ENCODE measurements around the gene MAFG.

MAFG gene

DNA sequence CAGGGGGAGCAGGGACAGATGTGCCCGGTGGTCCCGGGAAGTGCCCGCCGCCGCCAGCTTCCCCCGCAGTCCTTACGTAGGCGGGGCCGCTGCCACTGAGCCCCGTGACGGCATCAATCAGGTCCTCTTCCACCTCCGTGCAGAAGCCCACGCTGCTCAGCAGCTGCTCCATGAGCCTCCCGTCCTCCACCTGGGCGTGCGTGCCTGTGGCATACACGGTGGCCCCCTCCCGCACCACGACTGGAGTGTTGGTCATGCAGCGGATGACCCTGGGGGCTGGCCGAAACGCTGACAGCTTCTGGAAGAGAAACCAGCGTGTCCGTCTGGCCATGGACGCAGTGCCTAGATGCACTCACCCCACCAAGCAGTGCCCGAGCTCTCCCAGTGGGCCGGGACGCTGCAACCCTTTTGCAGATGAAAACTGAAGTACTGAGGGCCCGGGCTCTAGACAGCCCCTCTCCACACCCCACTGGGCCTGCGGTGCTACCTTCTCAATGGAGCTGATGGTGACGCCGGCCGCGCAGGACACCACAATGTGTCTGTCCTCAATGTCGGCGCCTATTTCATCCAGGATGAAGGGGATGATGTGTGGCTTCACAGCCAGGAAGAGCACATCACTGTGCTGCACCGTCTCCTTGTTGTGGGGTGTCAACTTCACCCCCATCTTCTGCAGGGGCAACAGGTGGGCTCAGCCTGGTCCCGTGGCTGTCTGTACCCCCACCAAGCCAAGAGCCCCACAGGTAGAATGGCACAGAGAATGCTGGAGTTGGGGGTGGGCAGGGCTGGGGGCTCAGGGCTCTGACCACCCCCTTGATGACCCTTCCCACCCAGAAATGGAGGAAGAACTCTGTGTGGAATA, 7.5 kb upstream of the MAFG start:
- DNase-seq, result no peak

DNA sequence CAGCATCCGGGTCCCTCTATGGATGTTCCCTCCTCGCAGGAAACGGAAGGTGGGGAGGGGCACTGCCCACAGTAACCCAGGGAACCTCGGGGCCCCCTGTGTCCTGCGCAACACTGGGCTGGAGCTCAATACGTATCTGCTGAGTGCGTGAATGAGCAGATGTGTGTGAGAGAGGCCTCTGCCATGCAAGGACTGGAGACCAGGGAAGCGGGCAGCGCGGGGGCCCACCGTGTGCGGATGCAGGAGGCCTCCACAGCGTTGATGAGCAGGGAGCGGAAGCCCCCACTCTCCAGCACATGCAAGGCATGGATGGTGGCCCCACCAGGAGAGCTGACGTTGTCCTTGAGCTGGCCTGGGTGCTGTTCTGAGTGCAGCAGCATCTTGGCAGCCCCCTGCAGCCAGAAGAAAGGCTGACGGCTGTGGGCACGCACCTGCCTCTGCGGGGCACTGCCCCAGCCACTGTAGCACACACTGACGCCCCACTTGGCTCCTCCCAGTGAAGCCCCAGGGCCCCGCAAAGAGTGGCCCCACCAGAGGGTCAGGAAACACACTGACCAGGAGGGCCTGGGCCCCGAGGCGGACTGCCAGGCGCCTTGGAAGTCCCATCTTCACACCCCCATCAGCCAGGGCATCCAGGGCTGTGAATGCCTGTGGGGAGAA, 6.7 kb upstream of the MAFG start:
- DNase-seq, result no peak

DNA sequence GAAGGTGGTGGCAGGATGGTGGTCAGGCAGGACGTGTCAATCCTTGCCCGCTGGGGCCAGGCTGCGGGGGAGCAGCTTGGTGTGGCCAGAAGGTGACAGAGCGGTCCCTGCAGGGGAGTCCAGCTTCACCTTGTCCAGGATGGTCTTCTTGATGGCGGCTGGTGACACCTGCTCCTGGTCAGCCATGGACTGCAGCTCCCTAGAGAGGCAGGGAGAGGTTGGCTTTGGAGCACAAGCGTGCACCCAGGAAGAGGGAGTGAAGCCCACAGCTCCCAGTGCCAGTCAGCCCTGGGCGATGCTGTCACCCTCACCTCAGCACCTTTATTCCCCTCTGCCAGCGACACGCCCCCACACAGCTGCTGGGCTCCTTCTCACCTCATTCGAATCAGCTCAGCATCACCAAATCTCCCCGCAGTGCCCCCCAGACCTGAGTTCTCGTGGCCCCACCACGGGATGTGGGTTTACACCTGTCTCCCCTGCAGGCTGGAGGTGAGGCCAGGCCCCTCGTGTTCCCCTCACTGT, 5.7 kb upstream of the MAFG start:
- no peak for DNase-seq

DNA sequence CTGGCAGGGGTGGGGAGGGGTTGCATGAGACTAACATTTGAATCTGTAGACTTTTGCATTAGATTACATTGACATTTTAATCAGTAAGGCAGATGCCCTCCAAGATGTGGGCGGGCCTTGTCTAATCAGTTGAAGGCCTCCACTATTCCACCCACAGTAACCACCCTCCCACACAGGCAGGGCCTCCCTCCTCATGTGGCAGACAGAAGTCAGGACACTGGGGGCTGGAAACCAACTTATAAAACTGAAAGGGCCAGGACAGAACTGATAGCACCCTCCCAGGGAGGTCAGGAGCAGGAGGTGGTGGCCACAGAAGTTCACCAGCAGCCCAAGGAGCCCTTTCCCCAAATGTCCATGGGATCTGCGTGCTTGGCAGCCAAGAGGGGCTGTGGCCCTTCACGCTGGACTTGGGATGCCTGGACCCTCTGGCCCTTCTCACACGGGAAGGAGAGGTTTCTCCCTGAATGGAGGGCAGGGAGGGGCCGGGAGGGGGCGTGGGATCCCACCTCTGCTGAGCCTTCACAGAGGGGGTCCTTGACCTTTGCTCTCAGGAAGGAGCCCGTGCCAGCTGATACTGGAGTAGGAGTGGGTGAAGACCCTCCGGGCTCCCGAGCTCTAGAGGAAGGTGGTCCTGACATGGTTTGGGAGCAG, 4.9 kb upstream of the MAFG start:
- DNase-seq, result no peak

DNA sequence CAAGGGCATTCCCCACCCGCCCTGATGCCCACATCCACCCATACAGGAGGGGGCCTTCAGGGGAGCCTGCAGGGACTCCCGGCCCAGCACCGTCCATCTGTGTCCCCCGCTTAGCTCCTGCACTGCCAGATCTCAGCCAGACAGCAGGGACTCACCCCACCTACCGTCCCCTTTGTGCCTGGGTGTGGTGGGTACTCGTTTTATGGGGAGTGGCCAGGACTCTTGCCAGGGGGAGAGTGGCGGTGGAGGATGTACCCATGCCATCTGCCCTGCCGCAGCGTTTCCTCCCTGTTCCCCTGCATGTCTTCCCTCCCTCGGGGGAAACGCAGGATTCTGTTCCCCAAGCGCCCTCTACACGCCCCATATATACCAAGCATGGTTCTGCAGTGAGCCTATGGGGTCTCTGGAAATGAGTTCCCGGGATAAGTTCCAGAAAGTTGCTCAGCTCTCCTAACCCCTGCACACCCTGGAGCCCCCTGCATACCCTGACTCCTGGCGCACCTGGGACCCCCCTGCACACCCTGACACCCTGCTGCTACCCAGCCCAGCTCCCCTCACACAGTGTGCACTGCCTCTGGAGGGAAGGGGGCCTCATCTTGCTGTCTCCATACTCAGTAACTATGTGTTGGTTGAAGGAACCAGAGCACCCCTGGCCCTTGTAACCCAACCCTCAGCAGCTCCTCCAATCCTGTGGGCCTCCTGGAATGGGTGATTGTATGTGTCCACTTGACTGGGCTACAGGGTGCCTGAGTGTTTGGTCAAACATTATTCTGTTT, 4.2 kb upstream of the MAFG start:
- DNase-seq, result no peak

DNA sequence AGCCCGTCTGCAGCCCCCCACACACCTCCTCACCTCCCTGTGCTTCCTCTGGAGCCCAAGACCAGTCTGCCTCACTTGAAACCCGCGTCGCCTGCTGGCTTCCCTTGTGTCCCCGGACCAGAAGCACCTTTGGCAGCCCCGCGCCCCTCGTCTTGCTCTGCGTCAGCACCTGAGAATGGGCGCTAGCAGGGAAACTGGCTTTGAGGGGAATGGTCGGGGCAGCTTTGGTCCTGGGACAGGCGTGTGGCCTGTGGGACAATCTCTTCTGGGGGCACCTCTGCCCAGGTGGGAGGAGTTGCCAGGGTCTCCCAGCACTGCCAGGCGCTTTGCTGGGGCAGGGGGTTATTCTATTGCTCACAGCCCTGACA, 3.6 kb upstream of the MAFG start:
- DNase-seq, result no peak

DNA sequence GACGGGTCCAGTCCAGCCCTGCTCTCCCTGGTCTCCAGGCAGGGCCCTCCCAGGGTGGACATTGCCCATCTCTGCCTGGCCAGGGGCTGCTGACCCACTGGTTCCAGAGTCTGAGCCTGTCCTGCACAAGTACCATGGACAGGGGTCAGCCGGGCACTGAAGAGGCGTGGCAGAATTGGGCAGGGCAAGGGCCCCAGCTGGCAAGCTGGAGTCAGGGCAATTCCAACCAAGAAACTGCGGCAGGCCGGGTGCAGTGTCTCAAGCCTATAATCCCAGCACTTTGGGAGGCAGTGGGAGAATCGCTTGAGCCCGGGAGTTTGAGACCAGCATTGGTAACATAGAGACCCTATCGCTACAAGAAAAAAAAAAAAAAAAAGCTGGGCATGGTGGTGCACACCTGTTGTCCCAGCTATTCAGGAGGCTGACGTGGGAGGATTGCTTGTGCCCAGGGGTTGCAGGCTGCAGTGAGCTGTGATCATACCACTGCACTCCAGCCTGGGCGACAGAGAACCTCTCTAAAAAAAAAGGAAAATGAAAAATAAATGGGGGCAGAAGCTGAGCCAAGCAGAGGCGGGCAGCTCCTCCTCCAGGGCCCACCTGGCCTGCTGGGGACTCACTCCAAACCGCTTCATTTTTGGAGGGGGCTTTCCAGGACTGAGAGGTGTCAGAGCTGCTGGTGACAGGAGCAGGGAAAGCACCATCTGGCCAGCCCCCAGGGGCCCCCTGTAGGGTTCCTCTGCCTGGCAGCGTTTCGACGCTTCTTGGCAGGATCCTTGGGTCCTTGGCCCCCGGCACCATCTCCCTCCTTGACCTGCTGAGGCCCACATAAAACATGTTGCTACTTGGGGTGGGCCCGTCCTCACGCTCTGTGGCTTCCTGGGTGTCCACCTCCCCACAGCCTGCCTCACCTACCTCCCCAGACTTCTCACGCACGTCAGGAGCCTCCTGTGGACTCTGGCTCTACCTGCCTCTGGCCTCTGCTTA, 2.9 kb upstream of the MAFG start:
- no peak for DNase-seq

DNA sequence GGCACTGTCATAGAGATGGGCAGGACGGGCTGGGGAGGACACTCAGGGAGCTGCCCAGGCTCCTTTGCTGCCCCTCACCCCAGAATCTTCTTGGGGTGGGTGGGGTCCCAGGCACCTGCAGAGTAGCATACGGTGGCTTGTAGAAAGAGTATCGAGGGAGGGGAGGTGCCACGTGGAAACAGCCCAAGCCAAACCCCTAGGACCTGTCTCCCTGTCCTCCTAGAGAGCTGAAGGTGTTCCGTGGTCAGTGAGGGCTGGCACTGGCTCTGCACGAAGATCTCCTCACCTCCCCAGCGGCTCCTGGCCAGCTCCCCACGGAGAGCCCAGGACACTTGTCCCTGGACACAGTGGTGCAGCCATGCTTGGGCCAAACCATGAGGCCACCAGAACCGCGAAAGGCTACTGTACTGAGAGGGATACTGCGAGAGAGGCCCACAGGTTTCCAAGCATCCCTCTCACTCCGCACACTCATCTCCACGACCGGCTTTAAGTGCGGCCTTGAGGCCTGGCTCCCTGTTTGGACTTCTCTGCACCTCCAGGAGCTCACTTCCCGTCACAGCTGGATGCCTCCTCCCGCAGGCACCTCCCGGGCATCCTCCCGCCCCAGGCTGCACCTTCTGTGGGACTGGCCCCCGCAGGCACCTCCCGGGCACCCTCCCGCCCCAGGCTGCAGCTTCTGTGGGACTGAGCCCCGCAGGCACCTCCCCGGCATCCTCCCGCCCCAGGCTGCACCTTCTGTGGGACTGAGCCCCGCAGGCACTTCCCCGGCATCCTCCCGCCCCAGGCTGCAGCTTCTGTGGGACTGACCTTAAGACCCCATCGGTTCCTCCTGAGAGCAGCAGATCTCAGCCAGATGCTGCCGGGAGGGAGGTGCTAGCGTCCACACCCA, 2.0 kb upstream of the MAFG start:
- no peak for DNase-seq

DNA sequence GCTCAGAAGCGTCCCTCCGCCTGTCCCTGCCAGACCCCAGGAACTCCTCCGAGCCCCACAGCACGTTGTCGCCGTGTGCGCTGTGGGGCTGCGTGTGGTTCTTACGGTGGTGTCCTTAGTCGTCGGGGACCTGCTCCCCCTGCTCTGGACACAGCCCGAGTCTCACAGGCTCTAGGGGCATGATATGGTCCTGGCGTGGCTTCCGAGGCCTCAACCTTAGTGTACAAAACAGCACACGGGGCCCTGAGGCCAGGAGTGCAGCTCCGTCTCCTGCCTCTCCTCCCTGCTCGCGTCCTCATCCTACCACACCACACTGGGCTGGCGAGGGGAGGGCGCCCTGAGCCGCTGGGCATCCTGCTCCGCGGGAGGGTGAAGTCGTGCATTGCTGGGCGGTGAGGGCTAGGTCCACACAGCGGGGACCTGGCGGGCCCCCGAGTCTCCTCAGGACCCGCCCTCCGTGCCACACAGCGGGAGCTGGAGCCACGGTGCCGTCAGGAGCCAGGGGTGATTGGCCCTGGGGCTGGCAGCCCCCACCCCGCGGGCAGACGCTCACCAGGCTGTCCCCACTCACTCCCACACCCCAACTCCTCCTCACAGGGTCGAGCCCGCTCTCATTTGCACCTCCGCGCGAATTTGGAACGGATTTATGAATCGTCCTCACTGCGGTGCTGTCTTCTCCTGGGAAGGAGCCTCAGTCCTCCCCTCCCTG, 1.2 kb upstream of the MAFG start:
- DNase-seq, result no peak

DNA sequence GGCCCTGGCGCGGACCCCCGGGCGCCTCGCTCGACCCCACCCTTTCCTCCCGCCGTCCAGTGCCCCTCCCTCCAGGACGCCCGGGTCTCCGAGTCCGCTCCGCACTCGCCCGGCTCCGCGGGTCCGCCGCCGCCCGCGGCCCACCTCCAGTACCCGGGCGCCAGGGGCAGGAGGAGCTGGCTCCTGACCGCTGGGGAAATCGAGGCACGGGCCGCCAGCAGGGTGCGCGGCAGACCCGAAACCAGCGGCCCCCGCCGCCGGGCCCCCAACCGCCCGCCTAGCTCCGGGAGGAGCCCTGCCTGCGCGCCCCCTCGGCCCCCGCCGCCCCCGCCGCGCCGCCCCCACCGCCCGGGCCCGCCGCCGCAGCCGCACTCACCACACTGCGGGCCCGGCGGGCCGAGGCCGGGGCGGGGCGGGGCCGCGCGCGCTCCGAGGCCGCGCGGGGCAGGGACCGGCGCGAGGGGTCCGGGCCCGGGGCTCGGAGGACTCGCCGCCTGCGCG, 333 bp downstream of the MAFG start:
- no peak for DNase-seq

DNA sequence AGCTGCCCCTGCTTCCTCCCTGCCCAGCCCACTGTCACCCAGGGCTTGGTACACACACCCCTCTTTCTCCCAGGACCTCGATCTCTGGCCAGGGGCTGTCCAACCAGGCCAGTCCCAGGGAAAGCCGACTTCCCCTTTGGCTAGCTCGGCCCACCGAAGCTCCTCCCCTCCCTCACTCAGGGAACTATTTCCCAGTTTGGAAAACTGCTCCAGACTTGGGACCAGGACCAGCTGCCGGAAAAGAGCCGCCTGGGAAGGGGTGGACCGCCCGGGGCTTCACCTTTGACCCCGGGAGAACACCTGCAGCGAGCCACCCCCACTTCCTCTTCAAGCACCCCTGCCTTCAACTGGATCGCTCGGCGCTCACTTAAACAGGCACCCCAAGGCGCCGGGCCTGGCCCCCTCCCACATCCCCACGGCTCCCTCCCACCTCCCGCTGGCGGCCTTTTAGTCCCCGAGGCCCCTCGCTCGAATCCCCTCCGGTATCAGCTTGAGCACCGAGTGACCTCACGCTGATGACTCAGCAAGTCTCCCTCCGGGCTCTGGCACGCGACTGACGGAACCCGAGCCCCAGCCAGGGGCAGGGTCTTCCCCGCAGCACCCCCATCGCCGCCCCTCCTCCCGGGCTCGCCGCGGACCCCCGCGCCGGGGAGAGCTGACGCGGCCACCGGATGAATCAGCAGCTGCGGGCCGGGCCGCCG, 934 bp downstream of the MAFG start:
- DNase-seq, result peak; percentile 48

DNA sequence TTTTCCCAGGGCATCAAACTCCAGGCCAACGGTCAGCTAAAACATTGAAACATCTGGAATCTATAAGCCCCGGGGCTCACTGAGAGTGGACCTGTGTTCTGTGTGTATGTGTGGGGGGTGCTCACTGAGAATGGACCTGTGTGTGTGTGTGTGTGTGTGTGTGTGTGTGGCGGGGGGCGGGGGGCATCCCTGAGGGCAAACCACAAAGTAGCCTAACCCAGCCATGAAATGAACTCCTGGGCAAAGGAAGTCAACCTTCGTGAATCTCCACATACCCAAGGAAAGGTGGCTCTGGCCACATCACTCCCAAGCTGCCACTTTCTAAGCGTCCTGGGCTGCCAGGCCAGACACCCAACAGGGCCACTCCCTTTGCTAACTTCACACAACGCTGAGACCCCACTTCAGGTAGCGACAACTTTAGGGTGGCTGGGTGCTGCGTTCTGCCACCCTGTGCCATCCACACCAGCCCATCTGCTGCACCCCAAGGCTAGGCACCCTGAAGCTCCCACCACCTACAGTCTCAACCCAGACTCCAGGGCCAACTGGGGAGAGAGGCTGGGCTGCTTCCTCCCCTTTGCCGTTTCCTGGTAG, 1.6 kb downstream of the MAFG start:
- no peak for DNase-seq

DNA sequence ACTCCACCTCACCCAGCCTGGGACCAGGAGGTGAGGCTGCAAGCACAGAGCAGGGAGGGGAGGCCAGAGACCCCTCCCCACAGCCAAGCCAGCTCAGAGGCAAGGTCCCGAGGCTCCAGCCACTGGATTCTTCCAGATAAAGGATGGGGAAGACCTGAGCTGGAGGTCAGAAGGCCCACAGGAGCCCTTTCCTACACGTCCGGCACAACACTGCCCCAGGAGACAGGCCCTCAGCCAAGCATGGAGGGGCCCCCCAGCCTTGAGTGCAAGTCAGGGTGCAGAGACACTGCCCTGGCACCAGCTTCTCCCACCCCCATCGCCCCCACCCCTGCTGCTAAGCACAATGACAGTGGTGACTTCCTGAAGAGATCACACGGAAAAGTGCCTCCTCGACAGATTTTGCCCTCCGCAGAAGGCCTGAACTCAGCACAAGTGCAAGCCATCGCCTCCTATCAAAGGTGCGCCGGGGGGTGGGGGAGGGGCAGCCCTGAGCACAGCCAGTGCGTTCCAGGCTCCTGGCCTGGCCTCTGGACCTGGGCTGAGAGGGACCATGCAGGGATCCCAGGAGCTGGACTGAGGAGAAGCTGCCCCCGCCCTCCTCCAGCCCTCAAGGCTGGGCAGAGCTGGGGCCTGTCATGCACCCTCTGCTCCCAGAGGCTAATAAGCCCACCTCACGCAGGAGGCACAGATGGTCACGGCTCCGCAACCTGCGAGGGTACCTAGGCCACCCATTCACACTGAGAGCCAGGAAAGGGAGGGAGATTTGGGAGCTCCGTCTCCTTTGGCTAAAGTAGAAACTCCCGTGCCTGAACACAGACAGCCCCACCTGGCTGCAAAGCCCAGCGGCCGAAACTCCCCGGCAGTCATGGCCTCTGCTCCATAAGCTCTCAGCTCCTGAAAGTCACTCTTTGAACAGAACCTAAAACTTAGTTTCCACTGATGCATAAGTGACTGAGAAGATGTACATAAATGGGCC, 2.7 kb downstream of the MAFG start:
- no peak for DNase-seq

DNA sequence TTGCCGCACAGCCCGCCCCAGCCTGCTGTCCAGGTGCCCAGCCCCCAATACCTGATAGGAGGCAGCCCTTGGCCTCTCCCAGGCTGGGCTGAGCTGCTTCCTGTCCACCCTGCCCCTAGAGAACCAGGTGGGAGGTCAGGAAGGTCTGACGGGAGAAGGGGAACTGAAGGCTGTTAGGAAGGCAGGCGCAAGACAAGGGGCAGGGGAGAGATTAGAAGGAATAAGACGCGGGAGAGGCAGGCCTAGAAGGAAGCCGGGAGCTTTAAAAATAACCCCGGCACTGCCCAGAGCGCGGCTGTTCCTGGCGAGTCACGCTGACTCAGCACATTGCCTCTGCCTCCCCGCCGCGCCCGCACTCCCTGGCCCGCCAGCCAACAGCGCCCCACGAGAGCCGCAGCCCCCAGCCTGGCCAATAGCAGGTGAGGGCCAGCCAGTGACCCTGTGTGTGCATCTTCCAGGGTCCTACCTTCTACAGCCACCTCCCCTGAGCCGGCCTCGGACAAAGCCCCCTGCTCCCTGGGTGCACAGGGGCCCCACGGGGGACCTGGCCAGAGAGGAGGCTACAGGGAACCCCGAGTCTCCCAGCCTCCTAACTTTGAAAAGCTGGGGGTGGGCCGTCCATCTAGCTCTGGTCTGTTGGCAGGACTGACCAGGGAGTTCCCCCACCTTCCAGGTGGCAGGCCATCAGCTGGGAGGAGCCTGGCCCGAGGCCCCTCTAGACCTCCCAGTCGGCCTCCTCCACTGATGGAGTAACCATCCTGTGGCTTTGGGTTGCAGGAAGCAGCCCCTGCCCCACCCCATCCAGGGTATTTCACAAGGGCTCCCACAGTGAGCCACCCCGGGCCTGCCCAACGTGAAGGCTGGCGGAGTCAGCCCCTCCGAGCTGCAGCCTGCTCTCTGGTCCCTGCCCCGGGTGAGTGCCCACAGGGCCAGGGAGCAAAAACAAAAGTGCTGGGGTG, 4.0 kb downstream of the MAFG start:
- DNase-seq, result peak; percentile 56

DNA sequence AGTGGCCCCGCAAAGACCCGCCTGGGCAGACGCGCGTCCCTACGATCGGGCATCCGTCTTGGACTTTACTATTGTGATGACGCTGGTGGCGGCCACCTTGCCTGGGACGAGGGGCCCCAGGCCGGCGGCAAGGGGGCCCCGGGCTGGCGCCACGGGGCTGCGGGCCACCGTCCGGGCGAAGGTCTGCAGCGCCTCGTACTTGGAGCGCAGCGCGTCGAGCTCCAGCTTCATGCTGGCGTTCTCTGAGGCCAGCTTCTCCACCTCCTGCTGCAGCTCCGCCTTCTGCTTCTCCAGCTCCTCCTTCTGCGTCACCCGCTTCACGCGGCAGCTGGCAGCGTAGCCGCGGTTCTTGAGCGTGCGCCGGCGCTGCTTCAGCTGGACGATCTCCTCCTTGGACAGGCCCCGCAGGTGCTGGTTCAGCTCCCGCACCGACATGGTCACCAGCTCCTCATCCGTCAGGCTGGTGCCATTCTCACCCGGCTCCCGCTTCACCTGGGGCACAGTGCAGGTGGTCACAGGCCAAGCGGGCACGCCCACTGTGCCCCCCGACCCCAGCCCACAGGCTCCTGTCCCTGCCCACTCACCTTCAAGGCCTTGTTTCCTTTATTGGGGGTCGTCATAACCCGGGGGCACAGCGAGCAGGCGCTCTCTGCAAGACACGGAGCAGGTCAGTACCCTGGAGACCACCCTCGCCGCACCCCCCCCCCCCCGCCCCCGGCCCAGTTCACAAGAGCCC, 4.8 kb downstream of the MAFG start:
- no peak for DNase-seq
